Lower leg skin (tissue), 3 donors: ENCODE data around the gene FBXL14.

ENCODE experiments used
- CTCF ChIP-seq, 3 donors: fragments of 450-650 bp; IDR thresholded peaks; one replicate each; pipeline ENCODE4 v1.5.1; 2016; ENCODE audit warnings: antibody characterized with exemption in 3 of 3, mild to moderate bottlenecking in 3 of 3, moderate library complexity in 2 of 3
- POLR2A ChIP-seq, 2 donors: fragments of 450-650 bp; IDR thresholded peaks; one replicate each; pipeline ENCODE4 v1.6.1; 2016 to 2017; ENCODE audit warnings: antibody characterized with exemption in 2 of 2, mild to moderate bottlenecking in 1 of 2, moderate library complexity in 1 of 2

DNA sequence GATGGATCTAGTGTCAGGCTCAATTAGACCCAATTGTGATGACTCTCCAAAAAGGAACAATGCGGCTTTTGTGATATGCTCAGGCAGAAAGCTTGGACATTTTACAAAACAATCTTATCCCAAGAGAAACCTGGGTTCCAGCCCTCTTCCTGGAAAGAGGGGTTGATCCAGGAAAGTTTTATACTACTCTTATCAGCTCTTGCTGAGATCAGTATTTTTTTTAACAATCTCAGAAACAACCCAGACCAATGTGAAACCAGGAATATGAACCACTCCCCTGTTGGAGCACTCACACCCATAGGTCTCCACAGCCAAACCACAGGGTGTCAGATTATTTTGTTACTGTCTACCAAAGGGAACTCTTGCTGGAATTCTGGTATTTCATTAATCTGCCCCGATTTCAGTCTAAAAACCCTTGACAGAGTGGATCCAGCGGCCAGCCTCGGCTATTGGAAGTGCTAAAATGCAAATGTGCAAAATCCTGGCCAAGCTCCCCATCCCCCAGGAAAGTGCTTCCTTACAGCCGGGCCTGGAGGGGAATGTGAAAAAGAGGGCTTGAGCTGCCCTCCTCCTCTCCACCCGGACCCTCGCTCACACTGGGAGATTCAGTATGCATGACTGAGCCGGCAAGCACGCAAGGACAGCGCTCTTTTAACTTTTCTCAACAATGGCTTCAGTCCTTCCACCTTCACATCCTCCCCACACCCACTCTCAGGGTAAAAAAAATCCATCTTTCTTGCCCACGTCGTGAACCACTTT, 4.0 kb downstream of the FBXL14 start:
- TF ChIP-seq CTCF (IDR thresholded peaks at IDR 0.05) (no peak), POLR2A (IDR thresholded peaks at IDR 0.05) (no peak)
